HG03060 (cell line): ENCODE data around the gene GDPGP1.

Source experiments
- ATAC-seq: cut with Tn5 transposase; IDR thresholded peaks from one replicate; pipeline ENCODE4 v1.9.1; 2021; ENCODE audit warnings: low read depth, moderate number of reproducible peaks; ENCODE audit not compliant: unreplicated experiment

GDPGP1 gene

DNA sequence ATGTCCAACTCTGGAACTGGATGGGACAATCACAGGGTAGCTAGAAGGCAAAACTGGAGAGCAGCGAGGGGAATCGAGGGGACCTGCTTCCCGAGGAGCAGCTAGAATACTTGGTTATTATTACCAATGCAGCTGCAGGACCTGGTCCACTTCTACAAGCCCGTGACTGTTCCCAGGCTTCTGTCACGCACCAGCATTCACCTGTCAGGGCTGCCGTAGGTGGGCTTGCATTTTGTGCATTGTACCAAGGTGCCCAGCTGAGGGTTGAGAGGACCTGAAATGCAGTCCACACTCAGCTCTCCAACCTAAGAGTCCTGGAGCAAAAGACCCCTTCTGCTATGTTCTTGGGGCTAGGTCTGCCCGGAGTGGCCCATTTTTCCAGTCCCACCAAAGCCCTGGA lies 30.5 kb upstream of the GDPGP1 start:
- no peak for ATAC-seq

DNA sequence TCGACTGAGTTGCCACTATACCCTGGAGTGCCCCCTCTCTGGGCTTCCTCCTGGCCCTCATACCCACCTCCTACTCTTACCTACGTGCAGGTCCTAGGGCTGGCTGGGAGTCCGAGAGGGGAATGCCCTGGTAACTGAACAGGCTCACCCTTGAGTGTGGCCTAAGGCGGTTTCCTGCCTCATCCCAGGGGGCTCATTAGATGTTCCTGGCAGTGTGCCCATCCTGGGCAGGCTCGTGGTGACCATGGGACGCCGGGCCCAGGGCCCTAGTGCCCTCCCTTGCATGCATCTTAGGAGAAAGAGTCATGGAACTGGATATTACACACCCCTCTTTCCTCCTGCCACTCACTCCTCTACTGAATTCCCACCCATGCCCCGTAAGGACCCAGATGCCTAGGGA lies 30.1 kb upstream of the GDPGP1 start:
- no peak for ATAC-seq

DNA sequence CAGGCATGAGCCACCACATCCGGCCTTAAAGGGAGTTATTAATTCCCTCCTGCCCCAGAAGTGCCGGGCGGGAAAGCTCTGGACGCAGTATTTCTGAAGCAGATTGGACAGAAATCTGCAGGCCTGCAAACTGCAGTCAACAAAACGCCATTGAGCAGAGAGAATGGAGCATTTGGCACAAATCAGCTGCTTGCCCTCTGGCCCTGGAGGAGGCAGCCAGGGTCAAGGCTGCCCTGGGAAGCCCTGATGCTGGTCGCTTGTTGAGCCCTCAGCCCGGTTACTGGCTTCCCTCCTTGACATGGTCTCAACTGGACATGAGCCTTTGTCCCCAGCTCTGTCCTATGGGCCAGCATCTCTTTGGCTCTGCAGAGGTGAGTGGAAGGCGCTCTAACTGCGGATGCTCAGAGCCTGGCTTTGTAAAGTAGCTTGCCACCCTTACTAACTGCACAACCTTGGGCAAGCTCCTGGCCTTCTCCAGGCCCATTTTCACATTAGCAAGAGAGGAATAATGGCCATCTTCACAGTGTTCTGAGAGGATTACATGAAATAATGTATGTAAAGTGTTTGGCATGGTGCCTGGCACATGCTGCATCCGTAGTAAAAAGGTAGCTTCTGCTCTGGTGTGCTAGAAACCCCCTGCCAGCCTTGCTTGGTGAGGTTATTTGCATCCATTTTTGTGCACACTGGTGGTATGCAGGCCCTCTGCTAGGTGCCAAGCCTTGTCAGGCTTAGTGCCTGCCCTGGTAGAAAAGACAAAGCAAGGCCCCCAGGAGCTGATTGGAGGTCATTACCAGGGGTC lies 28.8 kb upstream of the GDPGP1 start:
- no peak for ATAC-seq

DNA sequence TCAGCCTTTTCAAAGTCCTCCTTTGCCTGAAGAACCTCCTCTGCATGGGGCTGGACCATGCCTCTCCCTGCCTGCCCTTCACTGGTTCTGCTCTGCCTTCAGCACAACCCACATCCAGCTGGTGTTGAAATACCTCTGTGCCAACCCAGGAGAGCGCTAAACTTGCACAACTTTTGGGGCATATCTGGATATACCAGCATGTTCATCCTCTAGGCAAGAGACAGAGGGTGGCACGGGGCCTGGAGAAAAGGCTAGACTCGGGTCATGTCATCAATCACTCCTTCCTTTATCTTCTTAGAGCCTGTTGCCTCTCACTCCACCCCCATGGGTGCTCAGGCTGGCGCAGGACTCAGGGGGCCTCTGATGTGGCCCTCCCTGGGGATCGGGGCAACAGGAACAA lies 28.1 kb upstream of the GDPGP1 start:
- ATAC-seq = no peak

DNA sequence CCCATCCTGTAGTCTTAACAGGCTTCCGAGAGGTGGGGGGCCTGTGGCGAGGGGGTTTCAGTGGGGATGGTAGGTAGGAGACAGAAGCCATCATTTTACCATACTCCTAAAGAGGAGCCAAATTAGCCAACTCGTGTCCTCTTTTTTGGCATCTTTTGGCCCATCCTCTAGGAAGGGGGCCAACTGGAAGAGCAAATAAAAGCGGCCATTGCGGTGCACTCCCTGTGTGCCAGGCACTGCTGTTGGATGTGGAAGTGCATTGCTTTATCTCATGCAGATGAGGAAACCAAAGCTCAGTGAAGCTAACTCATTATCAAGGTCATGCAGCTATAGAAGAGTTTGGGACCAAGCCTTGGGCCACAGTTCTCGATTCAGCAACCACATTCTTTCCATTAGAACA lies 26.8 kb upstream of the GDPGP1 start:
- no peak for ATAC-seq

DNA sequence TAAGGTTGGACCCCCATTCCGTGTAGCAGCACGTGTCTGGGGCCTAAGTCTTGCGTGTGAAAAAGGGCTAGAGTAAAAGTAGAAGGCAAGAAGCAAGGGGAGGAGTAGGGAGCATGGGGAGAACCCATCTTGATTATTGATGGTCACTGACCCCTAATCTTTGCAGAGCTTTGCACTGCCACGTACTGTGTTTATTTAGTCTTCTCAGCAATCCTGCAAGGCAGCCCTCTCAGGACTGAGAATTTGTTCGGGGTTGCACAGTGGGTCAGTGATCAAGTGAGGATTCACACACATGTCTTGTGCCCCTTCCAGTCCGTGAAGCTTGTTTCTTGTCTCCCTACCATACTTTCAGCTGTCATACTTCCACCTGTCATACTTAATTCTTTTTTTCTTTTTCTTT lies 25.7 kb upstream of the GDPGP1 start:
- ATAC-seq = no peak

DNA sequence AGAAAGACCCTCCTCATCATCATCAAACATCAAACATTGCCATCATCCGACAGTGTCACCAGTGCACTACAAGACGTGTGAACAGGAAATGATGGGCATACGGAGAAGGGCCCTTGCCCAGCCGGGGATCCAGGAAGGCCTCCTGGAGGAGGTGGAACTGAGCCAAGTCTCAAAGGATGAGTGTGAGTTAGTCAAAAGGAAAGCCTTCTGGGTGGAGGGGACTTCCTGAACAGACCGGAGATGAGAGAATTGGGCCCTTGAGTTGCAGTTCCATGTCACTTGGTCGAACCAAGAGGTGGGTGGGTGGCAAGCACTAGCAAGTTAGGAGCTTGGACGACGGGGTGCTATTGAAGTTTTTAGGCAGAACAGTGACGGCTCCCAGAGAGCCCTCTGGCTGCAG lies 24.4 kb upstream of the GDPGP1 start:
- no peak for ATAC-seq

DNA sequence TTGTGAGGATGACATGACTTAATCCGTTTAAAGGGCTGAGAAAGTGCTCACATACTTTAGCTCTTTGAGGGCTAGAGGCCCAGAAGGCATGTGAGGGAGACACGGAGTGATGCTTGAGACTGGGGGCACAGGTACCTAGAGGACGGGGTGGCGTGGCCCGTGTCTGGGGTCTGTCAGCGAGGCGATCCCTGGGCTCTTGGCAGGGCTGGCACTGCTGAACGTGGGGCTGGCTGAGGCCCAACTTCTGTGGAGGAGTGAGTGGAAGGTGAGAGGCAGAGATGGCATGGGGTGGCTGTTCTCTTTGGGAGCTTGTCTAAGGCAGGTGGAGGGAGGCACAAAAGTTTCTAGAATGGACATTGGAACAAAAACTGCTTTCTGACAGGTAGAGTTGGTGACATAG lies 23.4 kb upstream of the GDPGP1 start:
- no peak for ATAC-seq

DNA sequence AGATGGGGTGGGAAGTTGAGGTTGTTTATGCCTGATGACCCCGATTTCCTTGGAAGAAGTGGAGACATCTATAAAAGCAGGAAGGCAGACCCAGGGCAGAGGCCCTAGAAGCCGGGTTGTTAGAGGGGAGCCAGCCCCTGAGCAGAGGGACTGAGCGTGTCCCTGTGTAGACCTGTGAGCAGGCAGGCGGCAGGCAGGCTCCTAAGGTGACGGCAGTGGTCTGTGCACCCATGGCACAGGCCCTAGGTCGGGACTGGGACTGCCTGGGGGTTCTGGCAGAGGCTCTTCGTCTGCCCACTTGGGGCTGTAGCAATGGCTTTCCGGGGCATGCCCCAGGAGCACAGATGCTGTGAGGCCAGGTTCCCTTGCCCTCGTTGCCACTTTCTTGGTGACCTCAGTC lies 23.0 kb upstream of the GDPGP1 start:
- no peak for ATAC-seq

DNA sequence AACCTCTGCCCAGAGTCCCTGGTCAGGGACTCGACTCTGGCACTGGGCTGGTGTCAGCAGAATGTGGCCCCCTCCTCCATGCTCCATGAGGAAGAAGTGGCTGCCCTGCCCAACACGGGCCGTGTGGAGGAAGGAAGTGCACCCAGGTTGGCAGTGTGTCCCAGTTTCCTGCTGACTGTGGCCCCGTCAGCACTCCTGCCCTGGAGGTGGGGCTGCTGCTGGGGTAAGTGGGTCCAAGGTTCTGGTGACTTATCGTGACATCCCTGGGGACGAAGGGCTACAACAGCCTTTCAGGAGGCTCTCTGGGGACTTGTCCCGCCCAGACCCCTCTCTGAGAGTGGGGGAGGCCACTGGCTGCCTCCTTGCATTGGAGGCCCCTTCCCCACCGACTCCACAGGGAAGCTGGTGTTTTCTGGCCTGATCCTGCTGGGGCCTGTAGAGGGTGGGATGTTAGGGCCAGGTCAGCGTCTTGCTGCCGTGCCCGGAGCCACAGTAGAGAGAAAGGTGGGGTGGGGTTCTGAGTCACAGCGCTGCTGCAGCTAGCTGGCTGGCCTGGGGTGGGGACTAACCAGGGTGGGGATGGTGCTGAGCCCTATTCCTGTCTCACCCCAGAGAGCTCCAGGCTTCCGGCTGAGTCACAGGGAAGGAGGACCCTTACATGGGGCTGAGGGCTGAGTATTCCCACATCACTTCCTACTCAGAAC lies 22.4 kb upstream of the GDPGP1 start:
- no peak for ATAC-seq

DNA sequence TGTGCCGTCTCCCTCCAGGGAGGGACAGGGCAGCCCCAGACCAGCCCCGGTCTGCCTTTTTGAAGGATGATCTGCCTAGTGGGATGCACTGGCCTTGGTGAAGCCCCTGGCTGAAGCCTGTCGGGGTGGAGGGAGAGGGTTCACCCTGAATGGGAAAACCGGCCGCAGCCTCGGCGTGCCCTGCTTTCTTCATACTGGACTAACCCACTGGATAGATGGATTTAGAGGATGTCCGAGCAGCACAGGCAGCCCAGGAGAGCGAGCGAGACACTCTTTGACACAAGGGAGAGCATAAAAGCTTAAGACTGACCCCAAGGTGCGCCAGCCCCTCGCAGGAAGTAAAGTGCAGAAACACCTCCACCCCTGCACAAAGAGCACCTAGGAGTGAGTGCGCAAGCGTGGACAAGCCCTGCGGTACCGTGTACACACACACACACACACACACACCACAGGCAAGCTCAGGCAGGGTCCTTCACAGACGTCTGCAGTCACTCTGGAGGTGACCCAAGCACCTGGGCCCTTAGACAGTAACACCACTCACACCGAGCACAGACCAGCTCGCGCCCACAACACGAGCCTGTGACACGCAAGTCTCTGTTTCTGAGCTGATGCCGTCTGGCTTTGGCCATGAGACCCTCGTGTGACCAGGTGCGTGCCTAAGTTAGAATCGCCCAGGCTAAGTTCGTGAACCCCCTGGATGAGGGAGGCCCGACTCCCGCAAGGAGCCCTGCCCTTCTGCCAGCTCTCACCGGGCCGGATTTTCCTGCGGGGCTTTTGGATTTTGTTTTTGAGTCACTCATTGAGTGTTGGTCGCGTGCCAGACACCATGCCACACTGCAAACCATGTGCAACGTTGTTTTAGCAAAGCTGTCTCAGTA lies 21.5 kb upstream of the GDPGP1 start:
- ATAC-seq = no peak

DNA sequence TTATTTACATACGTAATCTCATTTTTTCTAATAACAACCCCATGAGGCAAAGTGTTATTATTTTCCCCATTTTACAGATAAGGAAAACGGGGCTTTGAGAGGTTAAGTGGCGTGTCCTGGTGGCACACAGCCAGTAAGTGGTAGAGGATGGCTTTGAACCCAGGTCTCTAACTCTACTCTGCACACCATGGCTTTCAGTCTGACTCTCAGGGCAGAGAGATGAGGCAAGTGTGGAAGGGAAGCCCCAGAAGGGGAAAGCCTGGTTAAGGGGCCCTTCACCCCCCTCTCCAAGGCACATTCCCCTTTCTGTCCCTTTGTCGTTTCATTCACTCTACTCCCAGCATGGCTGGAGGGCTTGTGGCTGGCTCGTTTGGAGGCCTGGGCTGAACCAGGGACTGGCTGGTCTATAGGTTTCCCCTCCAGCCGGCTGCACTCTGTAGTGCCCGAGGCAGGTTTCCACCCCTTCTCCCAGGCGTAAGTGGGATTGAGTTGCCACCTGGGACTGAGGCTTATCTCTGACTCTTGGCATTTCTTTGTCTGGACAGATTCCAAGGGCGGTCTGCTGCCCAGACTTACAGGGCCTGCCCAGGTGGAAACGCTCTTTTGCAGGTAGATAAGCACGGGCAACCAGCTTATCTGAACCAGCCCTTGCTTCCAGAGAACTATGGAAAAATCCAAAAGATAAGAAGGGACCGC lies 20.7 kb upstream of the GDPGP1 start:
- ATAC-seq = no peak

DNA sequence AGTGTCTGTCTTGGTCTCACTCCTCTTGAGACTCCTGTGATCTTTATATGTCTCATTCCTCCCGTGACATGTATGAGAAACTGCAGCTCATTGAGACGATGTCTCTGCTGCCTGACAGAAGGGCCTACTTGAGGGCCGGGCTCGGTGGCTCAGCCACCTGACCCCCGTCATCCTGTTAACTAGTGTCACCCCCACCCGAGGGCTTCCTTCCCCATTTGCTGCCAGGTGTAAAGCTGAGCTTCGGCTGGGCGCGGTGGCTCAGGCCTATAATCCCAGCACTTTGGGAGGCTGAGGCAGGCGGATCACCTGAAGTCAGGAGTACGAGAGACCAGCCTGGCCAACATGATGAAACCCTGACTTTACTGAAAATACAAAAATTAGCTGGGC lies 20.2 kb upstream of the GDPGP1 start:
- ATAC-seq = no peak

DNA sequence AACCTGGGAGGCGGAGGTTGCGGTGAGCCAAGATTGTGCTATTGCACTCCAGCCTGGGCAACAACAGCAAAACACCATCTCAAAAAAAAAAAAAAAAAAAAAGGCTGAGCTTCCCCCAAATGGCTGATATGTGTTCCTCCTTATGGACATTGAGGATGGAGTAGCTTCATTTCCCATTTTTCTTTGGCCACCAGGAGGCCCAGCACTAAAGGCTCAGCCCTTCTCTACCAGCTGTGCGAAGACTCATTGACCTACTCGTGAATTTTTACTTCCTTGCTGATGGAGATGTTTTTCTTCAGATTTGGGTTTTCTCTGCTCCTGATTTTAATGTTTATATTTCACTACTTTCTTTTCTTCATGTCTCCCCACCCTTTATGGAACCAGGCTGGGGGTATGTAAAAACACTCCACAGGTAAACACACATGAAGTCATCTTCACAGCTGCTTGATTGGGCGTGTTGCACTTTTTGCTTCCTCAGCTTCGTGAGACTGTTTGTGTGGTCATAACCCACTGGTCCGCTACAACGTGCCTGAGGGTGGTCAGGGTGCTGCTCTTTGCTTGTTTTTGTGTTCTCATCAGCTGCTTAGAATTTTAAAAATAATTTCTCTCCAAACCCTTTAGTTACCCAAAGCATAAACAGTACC lies 19.3 kb upstream of the GDPGP1 start:
- ATAC-seq = no peak

DNA sequence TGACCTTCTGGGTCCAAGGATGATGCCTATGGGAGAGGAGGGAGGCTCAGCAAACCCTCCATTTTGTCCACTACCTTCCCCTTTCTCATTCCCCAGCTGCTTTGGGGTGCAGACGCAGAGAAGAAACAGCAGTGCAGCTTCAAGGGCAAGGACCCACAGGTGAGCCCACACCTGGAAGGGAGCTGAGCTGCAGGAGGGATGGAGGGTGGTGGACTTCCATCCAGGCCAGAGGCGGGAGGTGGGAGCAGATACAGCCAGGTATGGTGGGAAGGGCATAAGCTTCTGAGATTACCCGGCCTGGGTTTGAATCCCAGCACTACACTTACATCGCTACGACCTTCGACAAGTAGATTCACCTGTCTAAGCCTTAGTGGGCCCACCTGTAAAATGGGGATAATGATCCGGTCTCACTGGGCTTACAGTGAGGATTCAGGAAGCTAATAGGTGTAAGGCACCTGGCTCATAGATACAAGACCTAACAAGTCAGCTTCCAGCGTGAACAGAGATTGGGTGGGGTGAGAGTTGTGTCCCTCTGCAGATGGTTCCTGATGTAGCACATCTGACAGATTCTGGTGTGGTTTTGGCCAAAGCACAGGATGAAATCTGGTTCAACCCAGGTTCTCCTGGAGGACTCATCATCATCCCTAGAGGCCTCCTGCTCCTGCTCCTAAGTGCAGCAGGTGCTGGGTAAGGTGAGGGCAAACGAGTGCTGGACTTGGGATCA lies 16.2 kb upstream of the GDPGP1 start:
- ATAC-seq = no peak

DNA sequence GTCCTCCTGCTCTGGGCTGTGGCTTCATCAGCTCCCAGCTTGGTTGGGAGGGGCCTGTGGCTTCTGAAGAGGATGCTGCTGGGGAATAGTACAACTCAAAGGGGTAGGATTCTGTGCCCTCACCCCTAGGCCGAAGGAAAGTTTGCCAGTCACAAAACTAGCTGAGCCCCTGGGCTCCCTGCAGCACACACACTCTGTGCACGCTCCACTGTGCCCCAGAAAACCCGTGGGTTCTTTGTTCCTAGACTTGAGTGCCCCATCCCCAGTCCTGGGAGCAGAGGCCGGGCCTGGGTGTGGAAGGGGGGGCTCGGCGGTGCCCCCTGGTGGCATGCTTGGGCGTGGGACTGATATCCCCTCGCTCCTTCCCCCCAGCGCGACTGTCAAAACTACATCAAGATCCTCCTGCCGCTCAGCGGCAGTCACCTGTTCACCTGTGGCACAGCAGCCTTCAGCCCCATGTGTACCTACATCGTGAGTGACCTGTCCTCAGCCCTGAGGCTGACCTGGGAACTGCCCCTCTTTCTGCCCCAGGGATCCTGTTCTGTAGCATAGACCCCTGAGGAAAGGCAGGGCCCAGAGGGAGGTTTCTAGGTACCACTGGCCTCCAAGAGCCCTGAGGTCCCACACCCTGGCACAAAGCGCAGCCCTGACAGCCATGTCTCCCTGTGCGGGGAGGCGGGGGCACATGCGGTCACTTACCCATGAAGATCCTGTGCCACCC lies 14.4 kb upstream of the GDPGP1 start:
- ATAC-seq = no peak

DNA sequence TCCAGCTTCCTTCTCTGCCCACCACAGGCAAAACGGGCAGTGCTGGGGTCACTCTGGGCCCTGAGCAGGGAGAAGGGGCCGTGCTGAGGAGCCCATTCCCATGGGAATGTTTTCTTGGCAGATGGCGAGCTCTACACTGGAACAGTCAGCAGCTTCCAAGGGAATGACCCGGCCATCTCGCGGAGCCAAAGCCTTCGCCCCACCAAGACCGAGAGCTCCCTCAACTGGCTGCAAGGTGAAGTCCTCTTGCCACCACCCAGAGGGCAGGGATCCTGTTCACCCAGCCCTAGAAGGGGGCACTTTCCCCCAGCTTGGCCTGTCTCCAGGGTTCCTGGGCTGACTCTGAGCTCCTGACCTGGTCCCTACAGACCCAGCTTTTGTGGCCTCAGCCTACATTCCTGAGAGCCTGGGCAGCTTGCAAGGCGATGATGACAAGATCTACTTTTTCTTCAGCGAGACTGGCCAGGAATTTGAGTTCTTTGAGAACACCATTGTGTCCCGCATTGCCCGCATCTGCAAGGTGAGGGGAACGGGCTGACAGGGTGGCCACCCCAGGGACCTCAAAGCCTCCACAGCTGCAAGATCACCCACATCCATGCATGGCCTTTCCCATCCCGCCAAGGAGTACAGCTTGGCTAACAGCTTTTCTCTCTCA lies 12.6 kb upstream of the GDPGP1 start:
- ATAC-seq = no peak

DNA sequence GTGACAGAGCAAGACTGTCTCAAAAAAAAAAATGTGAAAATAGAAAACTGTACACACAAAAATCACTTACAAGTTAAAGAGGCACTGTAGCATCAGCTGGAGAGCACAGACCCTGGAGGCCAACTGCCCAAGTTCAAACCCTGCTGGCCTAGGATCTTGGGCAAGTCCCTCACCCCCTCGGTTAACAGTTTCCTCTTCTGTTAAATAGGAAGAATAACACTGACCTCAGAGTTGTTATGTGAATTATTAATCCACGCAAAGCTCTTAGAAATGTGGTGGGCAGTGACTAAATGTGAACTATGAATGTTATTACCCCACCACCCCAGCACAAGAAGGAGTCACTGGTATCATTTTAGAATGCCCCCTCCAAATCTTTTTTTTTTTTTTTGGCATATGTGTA lies 11.5 kb upstream of the GDPGP1 start:
- no peak for ATAC-seq
